ENCODE measurements around the gene GLOD4. TPM values are rescaled to one million over a fixed set of nuclear protein-coding genes. Genes with fewer than 3 reads are reported as not detected.
"Not testable (repeated sequence)": the region's sequence is repeated elsewhere in the genome, so short reads cannot be mapped to it uniquely, and the experiment has no call there.

Gene GLOD4
- total RNA-seq, 1 experiment from 2014 or later, result 156 TPM

DNA sequence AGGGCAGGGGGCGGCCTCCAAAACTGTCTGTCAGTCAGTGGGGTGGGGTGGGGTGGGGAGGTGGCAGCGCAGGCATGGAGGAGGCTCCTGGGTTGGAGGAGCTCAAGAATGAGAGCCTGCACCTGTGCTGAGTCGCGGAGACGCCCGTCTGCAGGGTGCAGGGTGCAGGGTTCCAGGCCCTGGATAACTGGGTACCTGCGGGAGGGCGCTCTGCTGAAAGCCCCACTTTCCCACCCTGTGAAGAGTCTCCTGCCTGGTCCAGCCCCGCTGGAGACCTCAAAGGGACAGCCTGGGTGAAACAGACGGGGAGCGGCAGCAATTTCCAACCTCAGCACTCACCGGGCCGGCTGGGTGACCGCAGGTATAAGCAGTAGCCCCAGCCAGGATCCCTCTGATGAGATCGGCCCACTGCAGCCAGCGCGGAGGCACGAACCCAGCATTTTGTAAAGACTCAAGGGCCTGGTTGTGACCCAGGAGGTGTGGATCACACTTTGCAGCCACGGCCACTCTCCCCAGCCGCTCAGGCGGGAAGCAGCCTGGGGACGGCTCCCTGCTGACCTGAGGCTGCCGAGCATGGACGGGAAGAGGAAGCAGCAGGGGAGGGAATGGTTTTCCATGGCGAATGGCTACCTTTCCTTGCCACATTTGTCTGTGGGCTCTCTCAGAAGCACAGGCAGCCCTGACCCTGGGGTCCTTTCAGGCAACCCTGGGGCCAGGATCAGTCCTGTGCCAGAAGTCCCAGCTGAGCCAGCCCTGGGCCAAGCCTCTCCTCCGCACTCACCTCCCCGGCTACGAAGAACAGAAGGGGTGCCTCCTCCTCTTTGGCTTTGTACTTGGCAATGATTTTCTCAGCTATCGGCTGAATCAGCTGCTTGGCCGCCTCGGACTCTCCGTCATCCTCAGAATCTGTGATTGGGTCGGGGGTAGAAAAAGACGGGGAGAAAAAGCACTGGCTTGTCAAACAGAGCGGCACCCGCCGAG is 21.1 kb upstream of the GLOD4 start:
- DNase-seq (ENCODE audit: low spot score), result no peak

DNA sequence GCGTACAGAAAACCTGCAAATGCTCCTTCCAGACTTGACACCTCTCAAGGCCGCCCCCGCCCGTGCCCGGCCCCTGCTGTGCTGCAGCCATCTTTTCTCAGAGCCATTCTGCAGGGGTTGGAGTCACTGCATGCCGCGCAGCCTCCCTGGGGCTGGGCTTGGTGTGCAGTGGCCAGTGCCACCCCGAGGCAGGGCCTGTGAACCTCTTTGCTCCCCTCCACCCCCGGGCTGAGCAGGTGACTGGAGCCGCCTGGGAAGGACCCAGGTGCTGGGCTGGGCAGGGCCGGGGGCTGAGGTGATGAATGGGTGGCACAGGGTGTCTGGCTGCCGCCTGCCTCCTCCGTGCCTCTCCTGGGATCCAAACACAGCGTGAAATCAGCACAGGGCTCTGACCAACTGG is 20.4 kb upstream of the GLOD4 start:
- DNase-seq (ENCODE audit: low spot score), result no peak

DNA sequence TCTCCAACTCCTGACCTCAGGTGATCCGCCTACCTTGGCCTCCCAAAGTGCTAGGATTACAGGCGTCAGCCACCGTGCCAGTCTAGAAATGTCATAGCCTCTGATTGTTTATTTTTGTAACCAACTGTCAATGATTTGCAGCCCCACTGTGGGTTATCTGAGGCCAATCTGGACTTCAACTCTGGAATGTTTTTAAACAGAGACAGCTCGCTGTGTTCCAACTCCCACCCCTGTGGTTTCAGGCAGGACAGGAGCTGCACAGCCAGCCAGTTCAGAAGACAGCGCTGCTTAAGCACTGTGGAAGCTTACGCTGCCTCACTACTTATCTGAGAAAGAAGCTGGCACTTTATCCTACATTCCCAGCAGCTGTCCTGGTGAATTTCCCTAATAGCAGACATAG is 19.6 kb upstream of the GLOD4 start:
- no peak for DNase-seq (ENCODE audit: low spot score)

DNA sequence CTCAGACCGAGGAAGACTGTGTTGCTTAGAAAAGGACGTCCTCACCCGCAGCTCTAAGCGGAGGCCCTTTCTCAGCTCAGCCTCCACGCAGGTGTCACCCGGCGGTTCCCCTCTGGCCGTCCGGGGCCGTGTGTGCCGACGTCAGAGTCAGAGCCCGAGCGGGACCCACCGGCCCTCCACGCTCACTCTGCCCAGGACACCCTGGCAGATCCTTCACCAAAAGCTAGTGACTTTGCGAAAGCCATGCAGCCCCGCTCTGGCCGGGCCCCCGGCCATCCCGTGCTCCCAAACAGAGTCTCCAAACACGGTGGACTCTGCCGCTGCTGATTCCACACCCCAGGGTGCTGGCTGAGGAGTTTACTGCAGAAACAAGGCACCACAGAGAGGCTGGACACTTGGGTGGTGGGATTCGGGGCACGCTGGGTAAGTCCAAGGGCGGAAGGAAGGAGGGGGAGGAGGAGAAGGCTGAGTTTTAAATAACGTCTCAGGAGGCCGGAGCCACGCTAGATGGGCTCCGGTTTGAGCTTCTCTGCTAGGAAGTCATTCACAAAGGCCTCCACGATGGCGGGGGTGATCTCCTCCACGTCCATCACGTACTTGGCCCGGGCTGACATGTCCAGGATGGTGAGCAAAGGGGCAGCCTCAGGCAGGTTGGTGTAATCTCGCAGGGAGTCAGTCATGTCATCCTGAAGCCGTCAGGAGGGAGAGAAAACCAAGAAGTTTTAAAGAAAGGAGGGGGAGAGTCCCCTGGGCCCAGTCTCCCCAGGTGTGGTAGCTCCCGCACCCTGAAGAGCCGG is 18.6 kb upstream of the GLOD4 start:
- DNase-seq (ENCODE audit: low spot score), result no peak

DNA sequence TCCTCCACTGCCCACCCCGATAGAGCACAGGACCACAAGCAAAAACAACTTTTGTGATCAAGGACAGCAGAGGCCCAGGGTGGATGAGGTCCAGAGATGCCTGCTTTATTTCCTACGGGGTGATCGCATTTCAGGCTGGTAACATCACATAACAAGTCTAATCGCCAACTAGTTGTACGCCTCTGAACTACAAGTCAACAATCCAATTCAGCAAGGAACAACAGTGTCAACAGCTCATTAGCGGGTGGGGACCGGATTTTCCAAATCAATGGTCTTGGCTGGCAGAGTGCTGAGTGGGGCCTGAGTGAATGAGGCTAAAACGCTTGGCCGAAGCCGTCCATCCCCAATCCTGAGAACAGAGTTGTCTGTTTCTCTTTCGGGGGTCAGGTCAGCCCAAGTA is 17.2 kb upstream of the GLOD4 start:
- no peak for DNase-seq (ENCODE audit: low spot score)

GRCh38 chr17:798246-798645 is 16.2 kb upstream of the GLOD4 start:
- no peak for DNase-seq (ENCODE audit: low spot score)

DNA sequence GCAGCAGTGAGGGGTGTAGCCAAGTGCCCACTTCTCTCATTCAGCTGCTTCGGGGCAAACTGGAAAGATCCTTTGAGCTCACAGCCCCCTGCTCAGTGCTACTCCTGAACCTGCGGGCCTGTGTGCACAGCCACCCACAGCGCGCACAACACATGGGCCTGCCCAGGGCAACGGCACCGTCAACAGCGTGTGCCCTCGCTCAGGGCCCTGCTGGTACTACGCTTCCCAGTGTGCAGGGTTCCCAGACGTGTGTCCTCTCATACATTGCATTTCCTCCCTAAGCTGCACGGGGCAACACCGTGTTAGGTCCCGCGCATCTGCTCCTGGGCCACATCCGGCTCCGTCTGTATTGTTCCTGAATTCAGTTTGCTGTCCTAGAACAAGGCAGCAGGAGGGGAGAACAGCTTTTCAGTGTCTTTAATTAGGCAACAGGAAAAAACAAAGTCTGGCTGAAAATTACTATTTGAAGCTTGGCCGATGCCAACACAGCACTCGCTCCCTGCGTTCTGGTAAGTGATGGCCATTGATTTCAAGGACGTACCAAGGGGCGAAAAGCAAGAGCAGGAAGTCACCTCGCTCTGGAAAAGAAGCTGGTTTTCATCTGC is 15.3 kb upstream of the GLOD4 start:
- no peak for DNase-seq (ENCODE audit: low spot score)

DNA sequence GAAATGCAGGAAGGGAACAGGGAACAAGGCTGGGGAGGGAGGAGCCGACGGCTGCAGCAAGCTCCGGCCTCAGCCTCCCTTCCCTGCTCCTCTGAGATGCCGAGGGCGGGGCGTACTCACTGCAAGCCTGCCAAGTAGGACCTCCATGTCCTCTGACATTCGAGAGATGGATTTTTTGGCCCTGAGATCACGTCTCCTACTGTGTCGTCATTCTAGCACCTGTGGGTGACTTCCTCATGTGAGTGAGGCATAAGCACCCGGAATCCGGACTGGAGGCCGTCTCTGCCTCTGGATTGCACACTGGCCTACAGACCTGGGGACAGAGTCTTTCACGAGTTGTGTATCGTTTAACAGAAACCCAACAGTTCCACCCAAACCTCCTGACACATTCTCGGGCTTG is 14.5 kb upstream of the GLOD4 start:
- DNase-seq (ENCODE audit: low spot score), result no peak

DNA sequence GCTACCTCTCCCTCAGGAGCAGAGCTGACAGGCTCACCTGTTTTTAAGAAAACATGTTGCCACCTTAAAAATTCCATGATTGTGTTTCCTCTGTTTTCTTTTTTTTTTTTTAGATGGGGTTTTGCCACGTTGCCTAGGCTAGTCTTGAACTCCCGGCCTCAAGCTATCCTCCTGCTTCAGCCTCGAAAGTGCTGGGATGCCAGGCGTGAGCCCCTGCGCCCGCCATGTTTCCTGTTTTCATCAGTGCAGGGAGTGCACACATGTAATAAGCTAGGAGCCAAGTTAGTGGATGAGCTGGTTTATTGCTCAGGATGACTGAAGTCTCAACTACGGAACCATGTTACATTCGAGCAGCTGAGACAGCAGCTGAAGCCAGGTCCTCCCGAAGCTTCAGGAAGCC is 13.6 kb upstream of the GLOD4 start:
- no peak for DNase-seq (ENCODE audit: low spot score)

- DNase-seq (ENCODE audit: low spot score), result no peak
These were observed 13.2 kb upstream of the GLOD4 start for GRCh38 chr17:795276-795675.

DNA sequence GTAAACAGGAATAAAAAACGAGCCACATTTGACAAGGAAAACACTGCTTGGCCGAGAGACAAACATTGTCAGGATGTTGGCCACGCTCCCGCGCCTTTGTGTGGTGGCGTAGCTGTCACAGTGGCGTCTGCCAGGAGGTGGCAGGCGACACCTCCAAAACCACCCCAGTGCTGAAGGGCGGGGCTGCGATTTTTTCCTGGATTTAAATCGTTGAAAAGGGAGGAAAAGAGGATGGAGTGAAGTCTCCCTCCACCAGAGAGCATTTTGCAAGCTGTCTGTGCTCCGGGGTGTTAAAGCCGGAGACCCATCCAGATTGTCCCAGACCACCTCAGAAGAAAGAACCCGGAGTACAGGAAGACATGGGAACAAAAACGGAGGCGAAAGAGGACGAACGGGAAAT is 12.8 kb upstream of the GLOD4 start:
- DNase-seq (ENCODE audit: low spot score), result peak; percentile 79

DNA sequence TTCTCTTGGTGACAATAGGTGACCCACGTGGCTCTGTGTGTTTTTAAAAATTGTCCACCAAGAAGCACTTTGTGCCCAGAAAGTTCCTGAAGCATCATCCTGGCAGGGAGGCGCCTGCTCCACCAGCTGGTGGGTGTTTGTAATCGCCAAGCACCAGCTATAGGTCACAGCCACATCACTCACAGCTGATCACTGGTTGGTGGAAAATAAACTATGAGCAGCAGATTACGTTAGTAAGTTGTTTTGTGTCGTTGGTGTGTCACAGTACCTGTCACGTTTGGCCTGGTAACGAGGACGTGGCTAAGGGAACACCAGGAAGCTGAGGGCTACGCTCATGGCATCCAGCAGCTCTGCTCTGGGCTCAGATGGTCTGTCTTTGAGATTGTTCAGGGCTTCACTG is 10.2 kb upstream of the GLOD4 start:
- no peak for DNase-seq (ENCODE audit: low spot score)

DNA sequence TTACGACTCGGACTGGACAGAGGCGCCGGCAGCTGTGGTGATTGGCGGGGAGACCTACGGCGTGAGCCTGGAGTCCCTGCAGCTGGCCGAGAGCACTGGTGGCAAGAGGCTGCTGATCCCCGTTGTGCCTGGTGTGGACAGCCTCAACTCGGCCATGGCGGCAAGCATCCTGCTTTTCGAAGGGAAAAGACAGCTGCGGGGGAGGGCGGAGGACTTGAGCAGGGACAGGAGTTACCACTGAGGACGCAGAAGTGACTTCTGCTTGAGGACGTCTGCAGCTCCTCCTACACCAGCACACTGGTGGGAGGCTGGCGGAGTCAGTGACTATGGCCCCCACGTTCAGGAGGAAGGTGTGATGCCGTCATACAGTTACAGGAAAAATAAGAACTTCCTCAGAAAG is 9.7 kb upstream of the GLOD4 start:
- DNase-seq (ENCODE audit: low spot score), result no peak

- DNase-seq (ENCODE audit: low spot score), result not testable (repeated sequence)
These were observed 8.8 kb upstream of the GLOD4 start for GRCh38 chr17:790874-791247.

- not testable (repeated sequence) for DNase-seq (ENCODE audit: low spot score)
These were observed 8.1 kb upstream of the GLOD4 start for GRCh38 chr17:789931-790873.

GRCh38 chr17:789160-789840 is 7.2 kb upstream of the GLOD4 start:
- DNase-seq (ENCODE audit: low spot score), result no peak

DNA sequence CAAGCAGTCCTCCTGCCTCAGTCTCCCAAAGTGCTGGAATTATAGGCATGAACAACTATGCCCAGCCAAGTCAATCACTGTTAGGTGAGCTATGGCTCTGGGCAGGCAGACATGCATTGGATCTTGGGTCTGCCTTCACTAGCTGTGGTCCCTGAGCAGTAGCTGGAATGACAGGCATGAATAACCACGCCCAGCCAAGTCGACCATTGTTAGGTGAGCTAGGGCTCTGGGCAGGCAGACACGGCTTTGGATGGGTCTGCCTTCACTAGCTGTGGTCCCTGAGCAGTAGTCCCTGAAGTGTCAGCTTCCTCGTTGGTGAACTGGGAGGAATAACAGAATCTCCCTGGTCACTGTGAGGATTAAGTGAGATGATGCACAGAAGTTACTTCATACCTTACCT is 6.5 kb upstream of the GLOD4 start:
- DNase-seq (ENCODE audit: low spot score), result no peak

DNA sequence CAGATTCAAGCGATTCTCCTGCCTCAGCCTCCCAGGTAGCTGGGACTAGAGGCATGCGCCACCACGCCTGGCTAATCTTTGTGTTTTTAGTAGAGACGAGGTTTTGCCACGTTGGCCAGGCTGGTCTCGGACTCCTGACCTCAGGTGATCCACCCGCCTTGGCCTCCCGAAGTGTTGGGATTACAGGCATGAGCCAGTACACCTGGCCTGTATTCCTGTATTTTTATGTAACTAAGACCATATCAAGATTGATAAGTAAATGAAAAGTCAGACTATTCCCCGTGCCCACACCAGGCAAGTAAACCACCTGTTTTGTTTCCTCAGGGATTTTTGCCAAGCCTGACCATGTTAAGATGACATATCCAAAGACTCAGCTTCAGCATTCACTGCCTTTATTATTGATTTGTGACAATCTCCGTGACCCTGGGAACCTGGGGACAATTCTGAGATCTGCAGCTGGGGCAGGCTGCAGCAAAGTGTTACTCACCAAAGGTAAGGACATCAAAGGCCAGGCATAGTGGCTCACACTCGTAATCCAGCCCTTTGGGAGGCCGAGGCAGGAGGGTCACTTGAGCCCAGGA is 5.7 kb upstream of the GLOD4 start:
- no peak for DNase-seq (ENCODE audit: low spot score)

DNA sequence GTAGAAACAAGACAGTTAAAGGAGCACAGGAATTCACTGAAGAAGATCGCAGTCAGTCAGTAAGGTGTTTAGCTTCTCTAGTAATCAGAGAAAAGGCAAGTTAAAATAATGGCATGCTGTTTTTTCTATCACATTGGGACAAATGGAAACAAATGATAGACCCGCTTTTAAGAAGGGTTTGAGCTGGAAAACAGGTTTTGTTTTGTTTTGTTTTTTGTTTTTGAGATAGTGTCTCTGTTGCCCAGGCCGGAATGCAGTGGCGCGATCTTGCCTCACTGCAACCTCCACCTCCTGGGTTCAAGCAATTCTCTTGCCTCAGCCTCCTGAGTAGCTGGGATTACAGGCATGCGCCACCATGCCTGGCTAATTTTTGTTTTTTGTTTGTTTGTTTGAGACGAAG is 3.8 kb upstream of the GLOD4 start:
- not testable (repeated sequence) for DNase-seq (ENCODE audit: low spot score)

GRCh38 chr17:784143-784542 is 2.1 kb upstream of the GLOD4 start:
- no peak for DNase-seq (ENCODE audit: low spot score)
